MCF 10A (cell line): Measurements from ENCODE around the gene ADAMTS8. TPM values are rescaled to one million over a fixed set of nuclear protein-coding genes. Genes with fewer than 3 reads are reported as not detected.
A peak's percentile ranks its signal among the peaks of the same experiment; 100 is the strongest.

Experiments used
- BruUV-seq: library from RNA; stranded (reverse); fragments of 400-500 nt; replicated peaks from 2 replicates; lab custom pipeline; 2021; lab: Mats Ljungman, UMichigan
- CTCF ChIA-PET: fragments of 300-600 bp; sonication (Branson Sonifier 250); formaldehyde crosslinking; extraction: SDS; loops from one replicate; lab custom pipeline; 2021; ENCODE audit warnings: antibody characterized with exemption, inconsistent platforms; lab: Yijun Ruan, JAX
- POLR2A ChIA-PET: fragments of 300-600, 350-650 bp; sonication (Branson Sonifier 250); formaldehyde crosslinking; extraction: SDS; loops from one replicate; lab custom pipeline; 2020; ENCODE audit warnings: antibody characterized with exemption, inconsistent platforms; lab: Yijun Ruan, JAX
- DNase-seq: peaks from one replicate; pipeline ENCODE4 v3.0.0-alpha.2; 2018; ENCODE audit not compliant: unreplicated experiment
- H3K27ac Mint-ChIP-seq: one replicate; pipeline ENCODE4 v1.8.0; 2022; ENCODE audit warnings: mild to moderate bottlenecking, low read depth, mixed read lengths; ENCODE audit not compliant: unreplicated experiment
- H3K27me3 Mint-ChIP-seq: one replicate; pipeline ENCODE4 v1.8.0; 2022; ENCODE audit warnings: mixed read lengths; ENCODE audit not compliant: insufficient read depth, unreplicated experiment
- H3K36me3 Mint-ChIP-seq: one replicate; pipeline ENCODE4 v1.8.0; 2022; ENCODE audit warnings: mild to moderate bottlenecking, moderate library complexity, mixed read lengths; ENCODE audit not compliant: insufficient read depth, unreplicated experiment
- H3K4me1 Mint-ChIP-seq: one replicate; pipeline ENCODE4 v1.8.0; 2022; ENCODE audit warnings: mixed read lengths; ENCODE audit not compliant: insufficient read depth, unreplicated experiment
- H3K4me3 Mint-ChIP-seq: one replicate; pipeline ENCODE4 v1.8.0; 2022; ENCODE audit warnings: mild to moderate bottlenecking, moderate library complexity, mixed read lengths; ENCODE audit not compliant: unreplicated experiment
- H3K9me3 Mint-ChIP-seq: one replicate; pipeline ENCODE4 v1.8.0; 2022; ENCODE audit warnings: mixed read lengths; ENCODE audit not compliant: unreplicated experiment
- CTCF ChIP-seq: fragments of 200-600 bp; IDR thresholded peaks from one replicate; pipeline ENCODE4 v1.8.0; 2022; ENCODE audit warnings: antibody characterized with exemption, mild to moderate bottlenecking; ENCODE audit not compliant: unreplicated experiment
- intact Hi-C: fragments of 100-400 bp; cut with micrococcal nuclease; formaldehyde crosslinking; loops from 2 replicates; pipeline ENCODE4 v1.14.1; 2022
- total RNA-seq: library from RNA; stranded (reverse); gene quantifications from 2 replicates; pipeline ENCODE4 v1.2.3, GENCODE V29; 2022

The ADAMTS8 gene
- total RNA-seq, 1 experiment from 2014 or later: not detected

- BruUV-seq: no TSS peak
- POLR2A ChIA-PET: no interaction called here
- no peaks in the 10 kb centered on the region for H3K4me1 Mint-ChIP-seq
- no peak for TF ChIP-seq CTCF
- CTCF ChIA-PET: interaction anchor here (1.0 to 1.1 kb wide), 2 partner anchors 11 to 441 kb away, joined by 3 read pairs; no protein-coding TSS in a partner anchor
- H3K9me3 Mint-ChIP-seq: no peaks in the 10 kb centered on the region
- no peak overlapping the region for H3K27ac Mint-ChIP-seq
- no peaks in the 10 kb centered on the region for H3K36me3 Mint-ChIP-seq
- H3K27me3 Mint-ChIP-seq: peaks cover 33% of the 10 kb centered on the region
- no peak overlapping the region for H3K4me3 Mint-ChIP-seq
- no peak for DNase-seq
- intact Hi-C loops: no loop called here
These were observed 7.2 kb downstream of the ADAMTS8 start for GRCh38 chr11:130421199-130421585.

GRCh38 chr11:130420478-130421198 lies 7.8 kb downstream of the ADAMTS8 start:
- Mint-ChIP-seq H3K27me3 (peaks cover 28% of the 10 kb centered on the region), H3K4me1 (no peaks in the 10 kb centered on the region), H3K27ac (no peak overlapping the region), H3K36me3 (no peaks in the 10 kb centered on the region), H3K9me3 (no peaks in the 10 kb centered on the region), H3K4me3 (no peak overlapping the region)
- DNase-seq: peak; percentile 46
- no peak for TF ChIP-seq CTCF
- CTCF ChIA-PET: interaction anchor here (1.0 to 6.2 kb wide), 3 partner anchors 11 to 442 kb away, joined by 3 to 38 read pairs (median 3); no protein-coding TSS in a partner anchor
- no TSS peak for BruUV-seq
- POLR2A ChIA-PET: no interaction called here
- intact Hi-C loops: no loop called here

DNA sequence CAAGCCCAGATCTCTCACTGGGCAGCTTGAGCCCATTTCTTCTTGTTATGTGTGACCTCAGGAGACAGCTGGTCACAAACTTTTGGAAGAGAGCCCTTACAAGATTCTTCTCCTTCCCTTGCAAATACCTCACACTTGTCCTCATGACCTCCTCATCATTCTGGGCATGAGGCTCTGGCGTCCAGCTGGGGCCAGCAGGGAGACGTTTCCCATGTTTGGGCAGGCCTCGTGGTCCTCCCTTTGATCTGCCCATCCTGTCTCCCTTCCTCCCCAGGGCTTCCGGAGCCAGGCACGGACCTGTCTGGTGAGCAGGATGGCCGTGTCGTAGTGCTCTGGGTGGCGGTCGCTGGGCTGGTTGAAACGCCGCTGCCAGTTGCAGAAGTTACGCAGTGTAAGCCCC lies 9.7 kb downstream of the ADAMTS8 start:
- Mint-ChIP-seq H3K27ac (no peak overlapping the region), H3K36me3 (no peaks in the 10 kb centered on the region), H3K27me3 (peaks cover 12% of the 10 kb centered on the region), H3K4me3 (no peak overlapping the region), H3K4me1 (peaks cover 1% of the 10 kb centered on the region), H3K9me3 (no peaks in the 10 kb centered on the region)
- TF ChIP-seq CTCF: no peak
- BruUV-seq: no TSS peak
- ChIA-PET CTCF (interaction anchor here (1.4 to 6.2 kb wide), 3 partner anchors 13 to 443 kb away, joined by 3 to 38 read pairs (median 19); no protein-coding TSS in a partner anchor), POLR2A (no interaction called here)
- no peak for DNase-seq
- intact Hi-C loops: no loop called here

- ChIA-PET POLR2A (interaction anchor here (0.9 kb wide), 1 partner anchor 14 kb away, joined by 5 read pairs; no protein-coding TSS in a partner anchor), CTCF (interaction anchor here (4.8 to 6.2 kb wide), 2 partner anchors 13 to 444 kb away, joined by 19 to 38 read pairs; no protein-coding TSS in a partner anchor)
- Mint-ChIP-seq H3K36me3 (no peaks in the 10 kb centered on the region), H3K27ac (no peak overlapping the region), H3K4me3 (no peak overlapping the region), H3K9me3 (no peaks in the 10 kb centered on the region), H3K27me3 (peaks cover 12% of the 10 kb centered on the region), H3K4me1 (peaks cover 7% of the 10 kb centered on the region)
- no peak for TF ChIP-seq CTCF
- intact Hi-C loops: no loop called here
- no TSS peak for BruUV-seq
- no peak for DNase-seq
These were observed 10.2 kb downstream of the ADAMTS8 start for GRCh38 chr11:130418210-130418609.
